HL-60 (cell line): ENCODE results near the gene C2CD4C.
"Not testable (repeated sequence)": the region's sequence is repeated elsewhere in the genome, so short reads cannot be mapped to it uniquely, and the experiment has no call there.

ENCODE experiments used
- DNase-seq, 2 experiments: peaks; one replicate each; pipeline ENCODE4 v3.0.0-alpha.2; 2010 to 2020; ENCODE audit warnings: low read depth in 1 of 2, low spot score in 1 of 2
- H3K27ac ChIP-seq: fragments of 250-450 bp; sonication (Bioruptor Pico); replicated peaks from 2 replicates; pipeline ENCODE4 v1.5.1; 2020; ENCODE audit warnings: mild to moderate bottlenecking, moderate library complexity
- H3K27me3 ChIP-seq: fragments of 250-450 bp; sonication (Bioruptor Pico); 2 replicates; pipeline ENCODE4 v1.5.1; 2021; ENCODE audit warnings: mild to moderate bottlenecking, moderate library complexity; ENCODE audit not compliant: insufficient read depth, poor library complexity, severe bottlenecking
- H3K4me3 ChIP-seq: replicated peaks from 2 replicates; pipeline ENCODE4 v1.5.1; 2011; ENCODE audit warnings: mild to moderate bottlenecking, control low read depth, low read length; ENCODE audit not compliant: insufficient read depth
- GABPA ChIP-seq: IDR thresholded peaks from 2 replicates; pipeline ENCODE4 v1.6.1; 2012; ENCODE audit warnings: low read depth
- POLR2AphosphoS5 ChIP-seq: IDR thresholded peaks from 2 replicates; pipeline ENCODE4 v1.6.1; 2012; ENCODE audit warnings: low read depth
- SPI1 ChIP-seq: IDR thresholded peaks from 2 replicates; pipeline ENCODE4 v1.6.1; 2012; ENCODE audit warnings: low read depth, mild to moderate bottlenecking, borderline replicate concordance
- TF ChIP-seq, protein P1 (sequence below): IDR thresholded peaks from 2 replicates; pipeline ENCODE4 v1.6.1; 2012; ENCODE audit warnings: low read depth; ENCODE audit not compliant: insufficient replicate concordance
- TF ChIP-seq, protein P2 (sequence below): IDR thresholded peaks from one replicate; pipeline ENCODE4 v1.5.1; 2011; ENCODE audit warnings: low read length, control low read depth, inconsistent platforms; ENCODE audit not compliant: insufficient read depth

C2CD4C gene

DNA sequence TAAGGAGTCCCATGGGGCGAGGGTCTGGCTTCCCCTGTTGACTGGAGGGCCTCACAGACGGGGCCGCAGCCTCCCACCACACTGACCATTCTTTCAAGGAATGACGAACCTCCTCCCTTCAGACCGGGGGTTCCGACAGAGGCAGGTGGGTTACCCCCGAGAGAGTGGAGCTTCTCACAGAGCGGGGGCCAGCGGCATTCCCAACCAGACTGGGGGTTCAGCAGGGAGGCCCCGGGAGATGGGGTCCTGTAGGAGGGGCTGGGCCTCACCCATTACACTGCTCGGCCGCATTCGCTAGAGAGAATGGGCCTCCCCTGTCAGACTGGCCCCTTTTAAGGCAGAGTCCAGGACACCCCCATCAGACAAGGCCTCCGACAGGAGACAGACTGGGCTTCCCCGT lies 15.6 kb upstream of the C2CD4C start:
- no peak for DNase-seq
- H3K27me3 ChIP-seq: no peaks in the 10 kb centered on the region
- no peak overlapping the region for H3K27ac ChIP-seq
- no peak for TF ChIP-seq GABPA
- TF ChIP-seq, protein P1, sequence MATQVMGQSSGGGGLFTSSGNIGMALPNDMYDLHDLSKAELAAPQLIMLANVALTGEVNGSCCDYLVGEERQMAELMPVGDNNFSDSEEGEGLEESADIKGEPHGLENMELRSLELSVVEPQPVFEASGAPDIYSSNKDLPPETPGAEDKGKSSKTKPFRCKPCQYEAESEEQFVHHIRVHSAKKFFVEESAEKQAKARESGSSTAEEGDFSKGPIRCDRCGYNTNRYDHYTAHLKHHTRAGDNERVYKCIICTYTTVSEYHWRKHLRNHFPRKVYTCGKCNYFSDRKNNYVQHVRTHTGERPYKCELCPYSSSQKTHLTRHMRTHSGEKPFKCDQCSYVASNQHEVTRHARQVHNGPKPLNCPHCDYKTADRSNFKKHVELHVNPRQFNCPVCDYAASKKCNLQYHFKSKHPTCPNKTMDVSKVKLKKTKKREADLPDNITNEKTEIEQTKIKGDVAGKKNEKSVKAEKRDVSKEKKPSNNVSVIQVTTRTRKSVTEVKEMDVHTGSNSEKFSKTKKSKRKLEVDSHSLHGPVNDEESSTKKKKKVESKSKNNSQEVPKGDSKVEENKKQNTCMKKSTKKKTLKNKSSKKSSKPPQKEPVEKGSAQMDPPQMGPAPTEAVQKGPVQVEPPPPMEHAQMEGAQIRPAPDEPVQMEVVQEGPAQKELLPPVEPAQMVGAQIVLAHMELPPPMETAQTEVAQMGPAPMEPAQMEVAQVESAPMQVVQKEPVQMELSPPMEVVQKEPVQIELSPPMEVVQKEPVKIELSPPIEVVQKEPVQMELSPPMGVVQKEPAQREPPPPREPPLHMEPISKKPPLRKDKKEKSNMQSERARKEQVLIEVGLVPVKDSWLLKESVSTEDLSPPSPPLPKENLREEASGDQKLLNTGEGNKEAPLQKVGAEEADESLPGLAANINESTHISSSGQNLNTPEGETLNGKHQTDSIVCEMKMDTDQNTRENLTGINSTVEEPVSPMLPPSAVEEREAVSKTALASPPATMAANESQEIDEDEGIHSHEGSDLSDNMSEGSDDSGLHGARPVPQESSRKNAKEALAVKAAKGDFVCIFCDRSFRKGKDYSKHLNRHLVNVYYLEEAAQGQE: no peak
- TF ChIP-seq POLR2AphosphoS5: no peak
- no peak for TF ChIP-seq SPI1
- TF ChIP-seq, protein P2, sequence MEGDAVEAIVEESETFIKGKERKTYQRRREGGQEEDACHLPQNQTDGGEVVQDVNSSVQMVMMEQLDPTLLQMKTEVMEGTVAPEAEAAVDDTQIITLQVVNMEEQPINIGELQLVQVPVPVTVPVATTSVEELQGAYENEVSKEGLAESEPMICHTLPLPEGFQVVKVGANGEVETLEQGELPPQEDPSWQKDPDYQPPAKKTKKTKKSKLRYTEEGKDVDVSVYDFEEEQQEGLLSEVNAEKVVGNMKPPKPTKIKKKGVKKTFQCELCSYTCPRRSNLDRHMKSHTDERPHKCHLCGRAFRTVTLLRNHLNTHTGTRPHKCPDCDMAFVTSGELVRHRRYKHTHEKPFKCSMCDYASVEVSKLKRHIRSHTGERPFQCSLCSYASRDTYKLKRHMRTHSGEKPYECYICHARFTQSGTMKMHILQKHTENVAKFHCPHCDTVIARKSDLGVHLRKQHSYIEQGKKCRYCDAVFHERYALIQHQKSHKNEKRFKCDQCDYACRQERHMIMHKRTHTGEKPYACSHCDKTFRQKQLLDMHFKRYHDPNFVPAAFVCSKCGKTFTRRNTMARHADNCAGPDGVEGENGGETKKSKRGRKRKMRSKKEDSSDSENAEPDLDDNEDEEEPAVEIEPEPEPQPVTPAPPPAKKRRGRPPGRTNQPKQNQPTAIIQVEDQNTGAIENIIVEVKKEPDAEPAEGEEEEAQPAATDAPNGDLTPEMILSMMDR: no peak
- H3K4me3 ChIP-seq: no peak overlapping the region

DNA sequence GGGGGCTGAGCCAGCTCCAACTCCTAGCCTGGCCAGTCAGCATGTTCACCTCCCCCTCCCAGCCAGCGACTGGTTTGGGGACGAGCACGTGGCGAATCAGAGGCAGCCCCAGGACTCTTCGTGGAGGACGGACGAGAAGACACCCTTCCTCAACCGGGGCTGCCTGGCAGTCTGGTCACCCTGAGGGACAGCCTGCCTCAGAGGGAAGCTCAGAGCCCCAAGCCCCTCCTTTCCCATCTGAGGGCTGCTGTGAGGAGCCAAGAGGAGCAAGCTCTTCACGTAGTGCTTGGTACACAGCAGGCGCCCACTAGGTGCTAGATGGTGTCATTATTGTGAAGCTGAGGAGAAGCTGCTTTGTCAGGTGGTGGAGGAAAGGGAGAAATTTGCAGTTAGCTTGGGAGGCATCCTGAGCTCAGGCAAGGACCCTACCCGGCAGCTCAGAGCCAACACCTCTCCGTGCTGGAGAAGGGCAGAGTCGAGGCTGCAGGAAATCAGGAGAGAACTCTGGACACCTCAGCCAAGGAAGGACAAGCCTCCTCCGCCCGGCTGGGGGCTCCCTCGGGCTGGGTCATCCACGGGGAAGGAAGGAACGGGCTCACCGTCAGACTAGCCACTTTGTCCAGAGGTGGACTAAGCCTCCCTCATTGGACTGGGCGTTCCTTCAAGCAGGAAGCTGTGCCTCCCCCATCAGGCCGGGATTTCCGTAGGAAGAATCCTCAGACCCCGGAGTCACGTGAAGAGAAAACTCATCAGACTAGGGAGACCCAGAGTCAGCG lies 14.9 kb upstream of the C2CD4C start:
- TF ChIP-seq, protein P2: no peak
- TF ChIP-seq SPI1 (no peak), GABPA (no peak), POLR2AphosphoS5 (no peak)
- TF ChIP-seq, protein P1: no peak
- Histone ChIP-seq H3K4me3 (no peak overlapping the region), H3K27me3 (no peaks in the 10 kb centered on the region), H3K27ac (no peak overlapping the region)
- DNase-seq: no peak

DNA sequence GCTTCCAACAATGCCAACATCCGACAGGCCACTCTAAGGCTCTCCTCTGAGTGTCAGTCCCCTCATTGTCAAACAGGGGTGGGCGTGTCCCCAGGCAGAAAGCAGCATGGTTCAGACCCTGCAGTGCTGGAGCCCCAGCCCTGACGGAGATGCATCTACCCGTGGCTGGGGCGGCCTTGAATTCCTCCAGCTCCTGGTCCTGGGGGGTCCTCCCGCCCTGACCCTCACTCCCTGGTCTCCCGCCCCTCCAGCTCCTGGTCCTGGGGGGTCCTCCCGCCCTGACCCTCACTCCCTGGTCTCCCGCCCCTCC lies 13.9 kb upstream of the C2CD4C start:
- not testable (repeated sequence) for H3K27me3 ChIP-seq, DNase-seq, H3K4me3 ChIP-seq, H3K27ac ChIP-seq

DNA sequence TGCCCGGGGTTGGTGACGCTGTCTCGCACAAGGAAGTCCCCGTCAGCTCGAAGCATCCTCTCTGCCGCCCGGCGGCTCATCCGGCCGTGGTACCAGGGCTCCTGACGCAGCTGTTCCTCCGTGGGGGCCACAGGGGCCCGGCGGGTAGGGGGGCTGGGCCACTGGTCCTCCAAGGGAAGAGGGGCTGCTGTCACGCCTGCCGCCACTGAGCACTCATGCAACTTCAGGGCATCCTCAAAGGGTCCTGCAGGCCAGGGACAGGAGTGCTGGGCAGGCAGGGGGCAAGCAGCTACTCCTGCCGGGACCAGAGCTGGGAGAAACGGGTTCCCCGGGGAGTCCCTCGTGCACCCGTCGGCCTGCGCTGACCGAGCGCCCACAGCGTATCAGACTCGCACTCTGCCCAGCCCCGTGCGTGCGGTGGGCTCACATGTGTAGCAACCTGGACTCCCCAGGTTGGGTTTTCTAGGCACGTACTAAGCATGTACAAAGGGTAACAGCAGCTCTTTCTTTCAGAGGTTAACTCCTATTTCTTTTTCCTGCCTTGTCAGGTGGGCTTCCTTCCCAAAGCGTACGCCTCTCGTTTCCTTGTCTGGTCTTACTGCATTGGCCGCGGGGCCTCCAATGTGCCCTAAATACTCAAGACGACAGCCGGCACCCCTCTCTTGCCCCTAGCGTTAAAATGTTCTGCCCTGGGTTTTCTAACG lies 13.4 kb upstream of the C2CD4C start:
- TF ChIP-seq GABPA: no peak
- TF ChIP-seq SPI1: no peak
- Histone ChIP-seq H3K27ac (no peak overlapping the region), H3K4me3 (no peak overlapping the region), H3K27me3 (no peaks in the 10 kb centered on the region)
- no peak for DNase-seq
